Retina (tissue), 1 donor: ENCODE data around the gene MAST4.
A peak's percentile ranks its signal among the peaks of the same experiment; 100 is the strongest.

Experiments used
- DNase-seq: peaks from one replicate; pipeline ENCODE4 v3.0.0-alpha.2; 2016

MAST4 gene

DNA sequence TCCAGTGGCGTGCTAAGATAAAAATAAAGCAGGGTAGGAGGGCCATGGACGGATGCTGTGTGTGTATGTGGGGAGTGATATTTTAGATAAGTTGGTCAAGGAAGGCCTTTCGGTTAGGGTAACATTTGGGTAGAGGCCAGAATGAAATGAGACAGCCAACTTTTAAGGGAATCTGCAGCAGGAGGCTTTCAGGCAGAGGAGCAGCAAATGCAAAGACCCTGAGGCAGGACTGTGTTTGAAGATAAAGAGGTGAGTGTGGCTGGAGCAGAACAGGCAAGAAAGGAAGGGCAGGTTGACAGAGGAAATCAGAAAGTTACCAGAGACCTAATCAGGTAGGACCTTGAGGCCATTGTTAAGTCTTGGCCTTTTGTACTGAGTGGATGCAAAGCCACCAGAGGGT is 106.2 kb downstream of the MAST4 start:
- DNase-seq, result no peak

DNA sequence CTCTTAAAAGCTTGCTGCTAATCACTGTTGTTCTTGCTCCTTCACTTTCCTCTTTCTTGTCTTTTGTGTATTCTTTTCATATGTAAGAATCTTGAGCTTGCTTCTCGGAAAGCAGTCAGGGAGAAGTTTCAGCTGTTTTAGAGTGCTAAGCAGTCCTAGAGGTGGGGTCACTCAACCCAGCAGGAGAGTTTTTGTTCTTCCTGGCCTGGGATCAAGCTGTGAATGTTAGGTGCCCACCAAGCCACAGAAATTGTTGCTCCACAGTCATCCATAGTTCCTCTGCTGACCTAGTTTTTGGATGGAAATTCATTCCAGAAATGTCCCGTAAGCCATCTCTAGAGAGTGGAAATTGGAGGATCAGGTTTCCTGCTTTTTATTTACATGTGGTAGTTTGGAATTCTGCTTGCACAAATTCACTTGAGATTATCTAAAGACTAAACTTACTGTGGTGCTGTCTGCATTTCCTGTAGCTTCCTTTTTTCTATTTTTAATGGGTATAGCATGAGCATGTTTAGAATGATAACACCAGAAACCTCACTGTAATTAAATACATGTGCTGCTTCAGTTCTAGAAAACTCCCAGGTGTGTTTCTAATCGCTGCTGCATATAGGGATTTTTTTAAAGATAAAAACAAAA is 108.7 kb downstream of the MAST4 start:
- no peak for DNase-seq

DNA sequence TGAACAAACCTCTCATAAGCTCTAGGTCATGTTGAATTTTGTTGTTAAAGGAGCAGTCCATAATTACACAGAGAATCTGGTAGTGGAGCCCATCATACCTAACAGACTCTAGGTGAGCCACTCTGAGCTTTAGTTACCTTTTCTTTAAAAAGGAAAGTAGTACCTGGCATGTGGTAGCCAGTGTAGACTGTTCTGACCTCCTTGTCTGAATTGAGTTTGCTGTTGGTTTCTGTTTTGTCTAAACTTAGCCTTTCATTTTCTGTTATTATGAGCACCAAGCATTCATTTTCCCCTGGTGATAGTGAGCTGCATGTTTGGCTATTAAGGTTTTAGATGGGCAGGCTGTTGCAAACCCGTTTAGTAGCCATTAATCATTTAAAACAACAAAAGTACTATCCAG is 112.2 kb downstream of the MAST4 start:
- DNase-seq, result no peak

DNA sequence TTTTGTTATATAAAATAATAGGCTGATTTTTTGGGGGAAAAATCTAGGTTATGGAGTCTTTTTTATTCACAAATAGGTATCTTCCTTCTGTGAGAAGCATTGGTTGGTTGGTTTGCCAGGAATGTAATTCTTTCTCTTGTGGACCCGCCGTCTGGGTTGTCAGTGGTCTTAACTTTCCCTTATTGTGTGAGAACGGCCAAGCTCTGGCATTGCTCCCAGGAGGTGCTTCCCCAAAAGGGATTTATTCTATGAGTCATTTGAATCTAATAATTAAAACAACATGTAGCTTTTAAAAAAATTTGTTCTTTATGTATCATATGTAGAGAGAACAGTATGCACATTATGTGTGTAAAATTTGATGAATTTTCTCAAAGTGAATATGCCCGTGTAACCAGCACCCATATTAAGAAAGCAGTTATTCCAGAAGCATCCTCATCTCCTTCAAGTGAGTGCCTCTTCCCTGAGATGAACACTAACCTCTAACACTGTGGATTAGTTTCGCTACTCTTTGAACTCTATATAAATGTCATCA is 114.4 kb downstream of the MAST4 start:
- no peak for DNase-seq

DNA sequence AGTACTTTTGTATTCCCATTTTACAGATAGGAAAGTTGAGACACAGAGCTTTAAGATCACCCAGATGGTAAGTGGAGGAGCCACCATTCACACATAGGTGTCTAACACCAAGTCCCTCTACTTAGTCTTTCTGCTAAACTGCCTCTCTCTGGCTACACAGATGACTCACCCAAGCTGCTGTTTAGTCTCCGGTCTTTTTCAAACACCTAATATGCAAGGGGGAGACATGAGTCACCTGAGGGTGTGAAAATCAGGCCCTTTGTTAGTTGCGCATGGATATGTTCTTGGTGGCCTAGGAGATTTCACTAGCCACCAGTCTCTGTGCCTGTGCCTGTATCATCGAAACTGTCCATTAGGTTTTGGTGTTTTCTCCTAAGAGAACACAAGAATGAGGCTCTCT is 117.8 kb downstream of the MAST4 start:
- DNase-seq, result no peak

DNA sequence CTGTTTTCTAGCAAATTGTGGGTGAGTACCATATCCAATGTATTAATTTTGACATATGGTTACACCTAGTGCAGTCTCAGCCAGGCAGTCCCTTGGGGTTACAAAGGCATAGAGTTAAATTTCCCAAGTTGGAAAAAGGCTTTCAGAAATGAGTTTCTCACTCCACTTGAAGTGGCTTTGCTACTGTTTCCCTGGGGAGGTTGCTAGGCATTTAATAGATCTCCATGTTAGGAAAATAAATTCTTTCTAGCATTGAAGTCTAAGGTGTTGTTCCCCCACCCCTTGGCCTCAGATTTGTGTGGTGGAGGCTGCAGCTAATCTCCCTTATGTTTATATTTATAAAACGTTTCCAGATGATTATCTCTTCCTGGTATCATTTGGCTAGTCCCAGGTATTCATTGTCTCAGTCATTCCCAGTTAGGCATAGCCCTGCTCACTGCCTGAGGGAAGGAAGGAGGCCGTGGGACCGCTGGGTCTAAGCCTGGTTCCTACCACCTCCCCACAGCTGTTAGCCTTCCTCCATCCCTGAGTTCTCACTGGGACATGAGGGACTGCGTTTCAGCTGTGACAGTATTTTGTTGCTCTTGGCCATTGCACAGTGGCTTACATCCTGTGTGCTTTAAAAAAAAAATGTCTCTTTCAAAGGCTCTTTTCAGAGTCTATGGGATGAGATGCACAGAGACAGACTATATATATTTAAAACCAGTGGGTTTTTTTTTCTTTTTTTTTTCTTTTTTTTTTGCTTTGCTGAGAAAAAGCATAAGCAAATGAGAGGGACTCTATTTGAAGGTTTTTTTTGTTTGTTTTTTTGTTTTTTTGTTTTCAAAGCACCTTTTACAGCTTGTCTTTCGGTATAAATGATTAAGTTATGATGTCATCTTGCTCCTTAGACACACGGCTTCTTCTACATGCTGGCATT is 121.5 kb downstream of the MAST4 start:
- peak; percentile 33 for DNase-seq

DNA sequence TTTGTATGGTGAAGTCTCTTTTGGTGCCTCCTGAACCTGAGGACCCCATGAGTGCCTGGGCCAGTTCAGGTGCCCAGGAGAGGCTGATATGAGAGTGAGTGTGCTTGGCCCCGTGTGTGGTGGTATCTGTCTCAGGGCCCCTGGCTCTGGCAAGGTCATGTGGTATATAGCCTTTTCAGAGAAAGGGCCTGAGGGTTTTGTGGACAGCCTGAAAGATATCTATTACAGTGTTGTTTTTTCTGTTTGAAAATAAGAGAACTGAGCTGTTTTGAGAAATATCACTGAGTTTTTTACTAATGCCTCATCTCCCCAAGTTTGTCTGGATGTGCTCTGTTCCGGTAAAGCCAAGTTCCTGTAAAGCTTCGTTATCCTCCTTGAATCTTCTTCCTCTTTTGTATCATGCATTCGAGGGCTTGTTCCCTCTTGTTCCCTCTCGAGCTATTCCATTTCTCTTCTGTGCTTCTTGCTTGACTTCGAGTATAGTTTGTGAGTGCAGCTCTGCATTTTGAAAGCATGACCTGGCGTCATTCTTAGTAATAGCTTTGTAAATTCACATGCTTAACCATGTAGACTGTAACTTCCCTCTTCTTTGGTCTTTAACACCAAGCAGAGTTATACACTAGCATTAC is 122.3 kb downstream of the MAST4 start:
- DNase-seq, result no peak

DNA sequence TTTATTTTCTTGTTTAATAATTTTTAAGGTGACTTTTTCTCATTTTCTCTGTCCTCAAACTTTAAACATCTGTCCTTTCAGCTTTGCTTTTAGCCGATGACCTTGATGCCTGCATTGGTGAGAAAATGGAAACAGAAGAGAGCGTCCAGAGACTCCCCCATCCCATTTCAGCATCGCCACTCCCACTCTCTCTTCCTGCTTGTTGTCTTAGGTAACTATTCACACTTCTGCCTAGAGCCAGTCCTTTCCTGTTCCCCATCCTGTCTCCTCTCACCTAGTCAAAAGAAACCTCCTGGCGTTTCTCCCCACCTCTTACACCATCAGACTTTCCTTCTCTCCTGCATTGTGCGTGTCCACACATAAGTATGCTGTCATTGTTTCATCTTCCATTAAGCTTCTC is 124.6 kb downstream of the MAST4 start:
- no peak for DNase-seq

DNA sequence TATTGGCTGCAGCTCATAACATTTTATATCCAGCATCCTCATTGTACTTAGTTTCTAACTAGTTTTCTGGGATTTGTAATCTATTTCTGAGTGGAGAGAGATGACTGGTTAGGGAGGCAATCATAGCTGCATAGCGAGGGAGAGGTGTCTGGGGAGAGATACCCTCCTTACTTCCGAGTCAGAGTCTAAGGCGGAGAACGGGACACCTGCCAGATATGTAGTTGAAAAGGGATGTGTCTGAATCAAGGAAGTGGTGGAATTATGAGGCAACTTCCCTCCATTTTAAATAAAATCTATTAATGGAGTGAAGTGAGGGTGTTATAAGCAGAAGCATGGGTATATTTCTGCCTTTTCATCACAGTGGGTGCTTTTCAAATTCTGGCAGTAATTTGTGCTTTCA is 126.5 kb downstream of the MAST4 start:
- no peak for DNase-seq

DNA sequence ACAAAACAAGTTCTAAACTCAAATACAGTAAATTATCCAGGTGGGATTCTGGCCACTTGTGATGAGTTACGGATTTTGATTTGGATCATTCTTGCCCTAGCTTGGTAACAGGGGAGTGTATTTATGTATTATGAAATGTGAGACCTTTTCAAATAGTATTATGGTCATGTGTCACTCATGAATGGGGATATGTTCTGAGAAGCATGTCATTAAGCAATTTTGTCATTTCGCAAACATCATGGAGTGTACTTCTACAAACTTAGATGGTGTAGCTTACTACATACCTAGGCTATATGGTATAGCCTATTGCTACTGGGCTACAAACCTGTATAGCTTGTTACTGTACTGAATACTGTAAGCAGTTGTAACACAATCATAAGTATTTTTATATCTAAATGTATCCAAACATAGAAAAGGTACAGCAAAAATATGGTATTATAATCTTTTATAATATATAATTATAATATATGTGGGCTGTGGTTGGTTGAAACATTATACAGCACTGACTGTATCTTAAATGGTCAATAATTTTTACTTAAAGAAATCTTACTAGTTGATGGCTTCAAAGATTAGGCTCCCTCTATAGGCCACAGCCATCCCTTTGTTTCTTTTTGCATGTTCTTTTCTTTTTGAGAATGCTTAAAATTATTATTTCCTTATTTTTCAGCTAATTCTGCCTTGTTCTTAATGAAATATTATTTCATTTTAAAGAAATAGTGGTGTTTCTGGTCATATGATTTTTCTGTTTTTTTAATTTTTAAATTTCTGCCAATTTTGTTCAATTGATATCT is 128.4 kb downstream of the MAST4 start:
- DNase-seq, result no peak

DNA sequence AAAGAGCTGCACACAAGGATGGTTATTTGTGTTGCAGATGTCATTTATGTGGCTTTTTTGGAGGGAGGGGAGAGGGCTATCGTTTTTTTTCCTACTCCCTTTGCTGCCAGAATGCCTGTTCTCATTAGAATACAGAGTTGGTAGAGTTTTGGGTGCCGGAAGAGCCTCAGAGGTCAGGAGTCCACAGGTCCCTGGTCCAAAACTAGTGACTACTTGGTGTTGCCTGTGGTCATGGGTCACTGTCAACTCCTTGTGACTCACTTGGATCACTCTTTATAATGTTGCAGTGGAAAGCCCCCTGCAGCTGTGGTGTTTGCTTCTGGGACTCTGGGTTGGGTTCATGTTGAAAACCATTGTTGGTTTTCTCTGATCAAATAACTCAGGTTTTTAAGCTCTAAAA is 131.4 kb downstream of the MAST4 start:
- no peak for DNase-seq

DNA sequence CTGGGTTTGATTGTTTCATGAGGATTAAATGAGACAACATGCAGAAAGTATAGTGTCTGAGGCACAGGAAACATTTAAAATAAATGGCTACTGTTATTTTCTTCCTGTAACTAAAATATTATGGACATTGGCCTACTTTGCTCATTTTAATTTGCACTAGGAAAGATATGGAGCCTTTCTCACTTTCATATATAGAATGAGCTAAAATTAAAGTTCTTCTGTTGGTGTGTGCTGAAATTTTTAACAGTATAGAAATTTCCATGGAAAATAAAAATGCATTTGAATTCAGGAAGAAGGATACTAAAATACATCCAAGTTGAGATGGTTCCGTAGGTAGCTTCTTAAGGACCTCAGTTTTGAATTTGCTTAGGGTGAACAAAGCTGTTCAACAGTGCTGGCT is 131.9 kb downstream of the MAST4 start:
- no peak for DNase-seq

DNA sequence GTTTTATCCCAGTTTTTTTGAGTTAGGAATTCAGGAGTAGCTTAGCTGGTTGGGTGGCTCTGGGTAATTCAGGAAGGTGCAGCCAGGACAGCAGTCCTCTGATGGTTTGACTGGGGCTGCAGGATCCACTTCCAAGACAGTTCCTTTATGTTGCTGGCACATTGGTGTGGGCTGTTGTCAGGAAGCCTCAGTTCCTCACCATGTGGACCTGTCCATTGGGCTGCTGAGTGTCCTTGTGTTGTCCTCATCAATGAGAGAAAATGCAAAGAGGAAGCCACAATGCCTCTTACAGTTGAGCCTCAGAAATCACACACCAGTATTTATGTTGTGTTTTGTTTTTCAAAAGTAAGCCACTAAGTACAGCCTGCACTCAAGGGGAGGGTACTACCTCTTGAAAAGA is 140.9 kb downstream of the MAST4 start:
- no peak for DNase-seq

DNA sequence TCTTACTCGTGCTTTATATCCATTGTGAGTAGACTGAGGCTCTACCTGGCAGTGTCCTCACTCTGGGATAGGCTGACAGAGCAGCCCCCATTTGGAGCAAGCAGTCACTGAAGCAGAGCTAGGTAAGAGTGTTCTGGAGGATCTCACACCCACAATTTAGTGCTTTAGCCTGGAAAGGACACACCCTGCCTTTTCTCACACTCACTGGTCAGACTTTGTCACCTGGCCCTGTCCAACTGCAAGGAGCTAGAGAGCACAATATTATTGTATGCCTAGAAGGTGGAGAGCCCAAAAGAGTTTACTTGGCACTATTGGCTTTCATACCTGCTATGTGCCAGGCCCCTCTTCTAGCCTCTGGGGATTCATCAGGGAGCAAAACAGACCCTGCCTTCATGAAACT is 141.9 kb downstream of the MAST4 start:
- DNase-seq, result no peak

DNA sequence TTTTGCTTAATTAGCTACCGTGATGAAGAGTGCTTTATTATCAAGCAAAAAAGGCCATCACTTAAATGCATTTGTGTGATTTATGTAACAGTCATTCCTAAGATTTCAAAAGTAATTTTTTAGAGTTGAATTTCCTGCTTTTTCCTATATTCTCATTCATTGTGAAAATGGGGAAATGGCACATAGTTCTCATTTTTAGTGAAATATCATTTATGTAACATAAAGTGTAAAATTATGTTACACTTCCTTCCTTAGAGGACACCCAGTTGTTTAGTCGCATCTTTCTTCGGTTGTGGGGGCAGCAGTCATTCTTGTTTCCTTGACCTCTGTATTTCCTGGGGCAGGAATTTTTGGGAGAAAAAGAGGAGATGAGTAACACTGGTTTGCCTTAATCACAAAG is 142.8 kb downstream of the MAST4 start:
- DNase-seq, result no peak

DNA sequence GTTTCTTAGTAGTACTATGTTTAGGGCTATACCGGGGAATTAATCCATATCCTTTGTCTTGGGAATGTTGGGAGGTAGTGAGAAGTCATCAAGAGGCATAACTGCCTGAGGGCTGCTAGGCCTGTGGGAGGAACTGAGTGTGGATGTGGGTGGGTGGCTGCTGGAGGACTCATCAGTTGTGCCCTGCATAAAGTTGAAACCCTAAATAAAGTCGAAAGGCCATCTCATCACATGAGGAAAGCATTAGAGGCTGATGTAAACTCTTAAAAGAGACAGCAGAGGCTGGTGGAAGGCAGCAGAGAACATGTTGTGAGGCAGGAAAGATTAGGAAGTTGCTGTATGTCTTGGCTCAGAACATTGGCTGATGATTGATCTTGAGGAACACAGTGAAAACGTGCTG is 143.8 kb downstream of the MAST4 start:
- DNase-seq, result no peak

DNA sequence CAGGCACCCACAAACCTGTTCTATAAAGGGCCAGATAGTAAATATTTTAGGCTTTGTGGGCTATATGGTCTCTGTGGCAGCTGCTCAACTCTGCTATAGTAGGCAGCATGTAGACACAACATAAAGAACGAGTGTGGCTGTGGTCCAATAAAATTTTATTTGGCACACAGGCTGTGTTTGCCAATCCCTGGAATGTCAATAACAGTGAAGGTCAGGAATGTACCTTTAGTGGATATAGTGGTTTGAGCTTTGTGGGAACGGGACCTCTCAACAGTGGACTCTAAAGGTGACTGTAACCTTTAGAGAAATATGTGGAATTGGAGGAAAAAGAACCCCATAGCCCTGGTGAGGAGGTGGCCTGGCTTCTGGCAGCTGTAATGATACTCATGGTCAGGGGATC is 145.2 kb downstream of the MAST4 start:
- no peak for DNase-seq

DNA sequence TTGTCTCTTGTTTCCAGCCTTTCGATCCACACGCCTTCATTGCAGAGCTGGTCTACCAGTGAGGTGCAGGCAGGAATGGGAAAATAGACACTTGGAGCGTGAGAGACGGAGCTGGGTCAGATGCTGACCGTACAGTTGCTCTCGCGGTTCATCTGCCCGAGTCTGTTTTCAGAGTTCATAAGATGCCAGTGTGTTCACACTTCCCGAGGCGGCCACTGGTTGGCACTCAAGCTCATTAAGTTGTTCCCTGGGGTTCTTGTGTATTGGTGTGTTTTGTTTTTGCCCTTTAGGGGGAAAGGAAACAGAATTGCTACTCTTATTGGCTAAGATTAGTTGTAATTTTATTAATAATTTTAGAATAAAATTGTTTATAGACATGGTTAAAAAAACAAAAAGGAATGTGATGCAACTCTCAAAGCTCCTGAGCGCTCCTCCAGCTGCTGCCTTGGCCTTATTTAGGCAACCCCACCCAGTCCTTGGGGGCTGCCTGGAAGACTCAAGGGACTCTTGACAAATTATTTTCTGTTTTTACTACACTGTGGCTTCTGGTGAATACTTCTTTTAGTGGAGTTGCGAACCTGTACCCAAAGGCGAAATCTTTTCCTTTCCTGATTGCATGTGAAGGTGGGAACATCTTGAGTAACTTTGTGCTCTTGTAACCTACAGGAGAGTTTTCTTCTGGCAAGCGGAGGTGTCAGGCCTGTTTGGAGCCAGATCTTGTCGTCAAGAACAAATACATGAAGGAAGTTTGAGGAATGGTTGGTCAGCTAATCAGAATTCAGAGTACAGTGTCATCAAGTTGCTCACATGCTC is 146.1 kb downstream of the MAST4 start:
- peak; percentile 23 for DNase-seq

DNA sequence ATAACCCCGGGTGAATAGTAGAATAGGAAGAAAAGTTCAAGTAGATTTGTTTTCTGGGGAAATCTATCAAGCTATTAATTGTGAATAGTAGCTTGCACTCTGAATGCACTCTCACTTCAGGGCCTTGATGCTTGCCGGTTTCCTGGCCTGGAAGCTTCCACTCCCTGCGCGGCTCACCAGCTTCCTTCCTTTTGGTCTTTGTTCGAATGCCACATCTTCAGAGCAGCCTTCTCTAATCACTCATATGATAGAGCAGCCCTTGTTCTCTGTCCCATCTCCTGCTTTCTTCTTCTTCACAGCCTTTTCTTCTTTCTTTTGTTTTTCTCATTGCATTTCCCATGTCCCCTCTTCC is 146.7 kb downstream of the MAST4 start:
- no peak for DNase-seq

DNA sequence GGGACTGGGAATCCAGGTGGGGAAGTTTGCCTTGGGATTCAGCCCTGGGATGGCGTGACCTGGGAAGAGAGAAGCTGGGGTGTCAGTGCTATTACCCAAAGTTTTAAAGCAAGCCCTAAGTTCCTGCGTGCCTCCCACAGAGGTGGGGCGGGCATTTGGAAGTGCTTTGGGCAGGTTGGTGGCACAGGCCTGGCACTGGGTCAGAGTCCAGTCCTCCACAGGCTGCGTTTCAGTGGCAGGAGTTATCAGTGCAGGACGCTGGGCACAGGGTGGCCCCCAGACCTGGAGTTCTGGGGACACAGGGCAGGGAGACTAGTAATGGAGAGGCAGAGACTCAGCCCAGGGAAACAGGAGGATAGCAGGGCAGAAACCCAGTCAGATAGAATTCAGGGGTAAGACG is 147.2 kb downstream of the MAST4 start:
- no peak for DNase-seq

DNA sequence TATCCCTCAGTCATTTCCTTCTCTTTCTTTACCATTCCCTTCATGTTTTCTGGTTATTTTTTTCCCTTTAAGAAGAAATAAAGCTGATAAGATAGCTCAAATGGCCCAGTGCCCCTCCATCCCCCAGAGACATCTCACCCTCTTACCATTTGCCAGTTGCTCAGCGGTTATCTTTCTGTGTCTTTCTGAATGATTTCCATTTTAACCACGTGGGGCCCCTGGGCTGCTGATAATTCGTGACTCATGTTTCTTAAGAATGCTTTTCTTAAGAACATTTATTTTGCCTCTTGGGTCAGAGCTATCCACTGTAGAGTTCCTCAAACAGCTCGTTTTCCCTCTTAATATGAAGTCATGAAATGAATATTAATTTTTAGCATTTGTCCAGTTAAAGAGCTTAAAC is 147.8 kb downstream of the MAST4 start:
- no peak for DNase-seq

DNA sequence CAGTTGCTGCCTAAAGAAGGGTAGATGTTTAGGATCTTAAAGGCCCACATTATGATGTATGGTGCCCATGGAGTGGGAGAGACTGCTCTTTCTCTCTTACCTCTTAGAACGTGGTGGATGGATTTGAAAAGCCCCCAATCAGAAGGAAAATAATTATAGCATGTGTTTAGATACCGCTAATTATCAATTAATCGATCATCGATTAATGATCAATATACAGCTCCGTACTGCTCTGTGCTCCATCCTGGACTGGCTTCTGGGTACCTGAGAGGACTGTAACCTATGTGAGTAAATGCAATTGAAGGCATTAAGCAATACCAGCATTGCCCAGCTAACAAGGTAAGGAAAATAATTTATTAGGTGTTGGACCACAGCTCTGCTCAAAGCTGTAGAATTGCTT is 149.1 kb downstream of the MAST4 start:
- no peak for DNase-seq
